SK-N-MC (cell line): ENCODE measurements around the gene IL31.
"Not testable (repeated sequence)": the region's sequence is repeated elsewhere in the genome, so short reads cannot be mapped to it uniquely, and the experiment has no call there.

Source experiments
- DNase-seq: peaks from one replicate; pipeline ENCODE4 v3.0.0-alpha.2; 2011; ENCODE audit warnings: low read depth, low spot score
- H3K27ac ChIP-seq: fragments of 200-600 bp; sonication (generic); 2 replicates; pipeline ENCODE4 v1.5.1; 2016; ENCODE audit warnings: mixed run types
- H3K36me3 ChIP-seq: fragments of 200-600 bp; sonication (generic); 2 replicates; pipeline ENCODE4 v1.6.1; 2017; ENCODE audit warnings: antibody characterized with exemption, low read length, mixed read lengths; ENCODE audit not compliant: insufficient read depth
- H3K4me3 ChIP-seq: fragments of 200-600 bp; sonication (generic); 2 replicates; pipeline ENCODE4 v1.5.1; 2016
- H3K9ac ChIP-seq: fragments of 200-600 bp; sonication (generic); 2 replicates; pipeline ENCODE4 v1.8.0; 2017; ENCODE audit warnings: mixed run types, mixed read lengths; ENCODE audit not compliant: insufficient read length
- H3K9me3 ChIP-seq: fragments of 200-600 bp; sonication (generic); 2 replicates; pipeline ENCODE4 v1.6.1; 2017; ENCODE audit warnings: low read depth, mild to moderate bottlenecking, antibody characterized with exemption, low read length, moderate library complexity, mixed read lengths
- EZH2 ChIP-seq: fragments of 200-600 bp; sonication (generic); IDR thresholded peaks from one replicate; pipeline ENCODE4 v1.6.1; 2017; ENCODE audit warnings: antibody characterized with exemption
- FOXP2 ChIP-seq: optimal IDR thresholded peaks from 2 replicates; pipeline ENCODE3; 2011; ENCODE audit warnings: mild to moderate bottlenecking, moderate library complexity; ENCODE audit not compliant: insufficient read depth; ENCODE audit errors: extremely low read length, control extremely low read depth
- POLR2AphosphoS5 ChIP-seq: IDR thresholded peaks from 2 replicates; pipeline ENCODE4 v1.6.1; 2012; ENCODE audit warnings: mild to moderate bottlenecking, low read depth, low read length, borderline replicate concordance

Gene IL31

DNA sequence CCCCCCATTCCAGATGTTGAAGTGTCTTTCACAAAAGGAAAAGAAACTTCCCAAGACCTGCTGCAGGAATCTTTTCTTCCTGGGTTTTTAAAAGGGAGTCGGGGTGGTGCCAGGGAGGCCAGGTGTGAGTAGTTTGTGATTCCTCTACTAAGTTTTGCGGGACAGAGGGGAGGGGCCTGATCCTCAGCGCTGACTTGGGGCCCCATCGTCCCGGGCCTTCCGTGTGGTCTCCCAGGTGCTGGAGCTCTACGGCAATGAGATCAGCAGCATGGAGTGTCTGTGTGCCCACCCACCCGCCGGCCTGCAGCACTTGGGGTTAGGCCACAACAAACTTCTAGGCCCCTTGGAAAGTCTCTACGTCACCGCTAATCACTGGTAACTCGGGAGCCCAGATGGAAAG, 13.4 kb upstream of the IL31 start:
- H3K27ac ChIP-seq: no peak overlapping the region
- H3K36me3 ChIP-seq: no peaks in the 10 kb centered on the region
- H3K9ac ChIP-seq: no peak overlapping the region
- no peak for DNase-seq
- no peaks in the 10 kb centered on the region for H3K9me3 ChIP-seq
- no peak overlapping the region for H3K4me3 ChIP-seq
- TF ChIP-seq EZH2 (no peak), POLR2AphosphoS5 (no peak)

DNA sequence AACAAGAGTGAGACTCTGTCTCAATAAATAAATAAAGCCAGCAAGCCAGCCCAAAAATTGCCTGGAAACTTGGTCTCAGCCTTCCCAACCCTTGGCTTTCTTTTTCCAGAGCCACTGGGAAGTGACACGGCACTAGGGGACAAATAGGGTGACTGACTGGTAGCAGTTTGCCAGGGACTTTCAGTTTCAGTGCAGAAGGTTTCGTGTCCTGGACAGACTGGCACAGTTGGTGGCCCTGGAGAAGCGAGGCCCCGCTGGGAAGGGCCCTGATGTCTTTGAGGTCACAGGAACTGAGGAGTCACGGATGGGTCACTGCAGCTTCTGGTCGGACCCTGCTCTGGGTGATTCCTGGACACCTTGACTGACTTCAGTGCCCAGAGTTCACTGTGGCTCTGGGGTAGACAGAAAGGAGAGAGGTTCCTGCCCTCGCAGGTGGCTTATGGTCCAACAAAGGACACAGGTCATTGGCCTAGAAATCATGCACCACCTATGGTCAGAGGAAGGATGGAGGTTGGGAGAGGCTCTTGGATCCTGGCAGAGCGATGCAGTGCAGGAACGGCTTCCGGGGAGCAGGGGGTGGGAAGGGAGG, 11.6 kb upstream of the IL31 start:
- H3K36me3 ChIP-seq: no peaks in the 10 kb centered on the region
- no peaks in the 10 kb centered on the region for H3K9me3 ChIP-seq
- no peak overlapping the region for H3K9ac ChIP-seq
- TF ChIP-seq POLR2AphosphoS5 (no peak), EZH2 (no peak), FOXP2 (no peak)
- H3K27ac ChIP-seq: no peak overlapping the region
- H3K4me3 ChIP-seq: no peak overlapping the region
- no peak for DNase-seq

DNA sequence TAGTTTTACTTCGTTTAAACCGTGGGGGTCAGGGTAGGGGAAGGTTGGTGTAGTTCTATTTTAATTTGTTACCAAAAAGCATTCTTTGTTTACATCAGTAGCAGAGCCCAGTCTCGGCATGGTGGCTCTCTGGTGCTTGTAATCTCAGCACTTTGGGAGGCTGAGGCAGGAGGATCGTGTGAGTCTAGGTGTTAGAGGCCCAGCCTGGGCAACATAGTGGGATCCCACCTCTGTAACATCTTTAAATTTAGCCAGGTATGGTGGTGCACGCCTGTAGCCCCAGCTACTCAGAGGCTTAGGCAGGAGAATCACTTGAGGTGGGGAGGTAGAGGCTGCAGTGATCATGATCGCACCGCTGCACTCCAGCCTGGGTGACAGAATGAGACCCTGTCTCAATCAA, 11.1 kb upstream of the IL31 start:
- no peak for DNase-seq
- Histone ChIP-seq H3K36me3 (no peaks in the 10 kb centered on the region), H3K4me3 (no peak overlapping the region), H3K9me3 (no peaks in the 10 kb centered on the region), H3K9ac (no peak overlapping the region), H3K27ac (no peak overlapping the region)
- TF ChIP-seq FOXP2: no peak
- no peak for TF ChIP-seq EZH2
- no peak for TF ChIP-seq POLR2AphosphoS5

DNA sequence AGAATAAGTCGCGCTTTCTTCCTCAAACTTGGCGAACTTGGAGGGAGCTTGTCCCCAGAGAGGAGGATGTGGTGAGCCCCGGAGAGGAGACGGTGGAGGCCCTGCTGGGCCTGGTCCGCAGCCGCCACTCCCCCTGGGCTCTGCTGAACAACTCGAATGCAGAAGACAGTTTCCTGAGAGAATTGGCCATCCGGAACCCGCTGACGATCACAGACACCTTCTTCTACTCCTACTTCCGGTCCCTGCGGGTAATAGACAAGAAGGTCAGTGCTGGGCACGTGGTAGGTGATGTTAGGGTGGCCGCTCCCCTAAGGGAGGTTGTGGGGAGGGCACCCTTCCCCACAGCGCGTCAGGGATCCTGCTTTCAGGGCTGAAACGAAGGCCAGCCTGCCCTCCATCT, 10.5 kb upstream of the IL31 start:
- TF ChIP-seq EZH2 (no peak), FOXP2 (no peak), POLR2AphosphoS5 (no peak)
- Histone ChIP-seq H3K9ac (no peak overlapping the region), H3K27ac (no peak overlapping the region)

DNA sequence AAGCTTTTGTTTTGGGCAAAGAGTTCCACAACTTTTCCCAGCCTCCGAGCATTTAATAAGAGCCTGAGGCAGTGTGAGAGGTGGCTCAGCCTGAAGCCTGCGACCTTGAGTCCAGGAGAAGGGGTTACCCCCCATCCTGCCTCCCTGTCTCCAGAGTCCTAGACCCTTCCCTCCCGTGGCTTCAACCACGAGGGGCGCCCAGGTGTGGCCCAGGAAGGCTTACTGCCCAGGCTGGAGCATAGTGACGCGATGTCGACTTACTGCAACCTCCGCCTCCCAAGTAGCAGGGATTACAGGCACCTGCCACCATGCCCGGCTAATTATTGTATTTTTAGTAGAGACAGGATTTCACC, 9.5 kb upstream of the IL31 start:
- TF ChIP-seq EZH2: no peak
- TF ChIP-seq POLR2AphosphoS5: no peak
- no peak for TF ChIP-seq FOXP2
- H3K27ac ChIP-seq: no peak overlapping the region
- H3K36me3 ChIP-seq: no peaks in the 10 kb centered on the region
- no peak overlapping the region for H3K9ac ChIP-seq
- H3K9me3 ChIP-seq: no peaks in the 10 kb centered on the region
- H3K4me3 ChIP-seq: no peak overlapping the region
- DNase-seq: no peak

More for the DNA sequence above, 10.5 kb upstream of the IL31 start:
- Histone ChIP-seq H3K4me3 (no peak overlapping the region), H3K36me3 (no peaks in the 10 kb centered on the region), H3K9me3 (no peaks in the 10 kb centered on the region)
- DNase-seq: no peak

DNA sequence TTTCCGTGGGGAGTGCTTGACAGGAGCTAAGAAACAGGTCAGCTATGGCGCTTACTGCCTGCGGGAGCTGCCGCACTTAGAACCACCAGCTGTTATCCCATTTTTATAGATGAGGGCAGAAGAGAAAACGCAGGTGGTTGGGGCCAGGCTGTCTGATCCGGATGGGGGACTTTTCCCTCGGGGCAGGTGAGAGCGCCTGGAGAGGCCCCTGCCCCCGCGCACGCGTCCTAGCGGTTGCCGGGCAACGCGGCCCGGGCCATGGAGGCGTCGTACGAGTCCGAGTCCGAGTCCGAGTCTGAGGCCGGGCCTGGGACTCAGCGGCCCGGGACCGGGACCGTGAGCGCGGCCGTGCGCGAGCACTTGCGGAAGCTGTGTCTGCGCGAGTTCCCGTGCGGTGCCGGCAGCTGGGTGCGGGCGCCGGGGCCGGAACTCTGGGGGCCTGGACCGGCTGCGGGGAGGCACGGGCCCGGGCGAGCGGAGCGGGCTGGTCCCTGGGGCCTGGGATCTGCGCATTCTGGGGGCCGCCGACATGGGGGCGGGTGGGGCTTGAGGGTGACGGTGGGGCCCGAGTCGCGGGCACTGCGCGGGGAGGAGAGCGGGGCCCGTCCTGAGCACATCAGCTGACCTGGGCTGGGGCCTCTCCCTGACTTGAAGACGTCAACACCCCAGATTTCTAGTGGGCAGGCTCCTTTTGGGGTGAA, 9.0 kb upstream of the IL31 start, which contains the start of gene LRRC43:
Gene LRRC43 (plus strand): TSS at position 237 of the 701 bp plus-strand sequence. CDS start 22 bp downstream, at position 259.
- H3K4me3 ChIP-seq: no peak within 1 kb of the TSS
- DNase-seq: no peak
- no peaks in the 10 kb centered on the region for H3K9me3 ChIP-seq
- H3K27ac ChIP-seq: no peak within 1 kb of the TSS
- no peaks in the 10 kb centered on the region for H3K36me3 ChIP-seq
- H3K9ac ChIP-seq: no peak within 1 kb of the TSS
- TF ChIP-seq EZH2: no peak
- no peak for TF ChIP-seq FOXP2
- no peak for TF ChIP-seq POLR2AphosphoS5

DNA sequence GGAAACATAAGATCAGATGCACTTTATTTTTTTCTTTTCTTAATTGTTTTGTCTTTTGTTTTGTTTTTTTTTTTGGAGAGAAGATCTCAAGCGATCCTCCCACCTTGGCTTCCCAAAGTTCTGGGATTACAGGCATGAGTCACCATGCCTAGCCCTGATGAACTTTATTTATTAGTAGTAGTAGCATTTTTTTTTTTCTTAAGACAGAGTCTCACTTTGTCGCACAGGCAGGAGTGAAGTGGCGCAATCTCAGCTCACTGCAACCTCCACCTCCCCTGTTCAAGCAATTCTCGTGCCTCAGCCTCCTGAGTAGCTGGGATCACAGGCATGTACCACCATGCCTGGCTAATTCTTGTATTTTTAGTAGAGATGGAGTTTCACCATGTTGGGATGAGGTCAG, 2.5 kb upstream of the IL31 start:
- not testable (repeated sequence) for H3K4me3 ChIP-seq, H3K9ac ChIP-seq, DNase-seq, H3K9me3 ChIP-seq, H3K27ac ChIP-seq, H3K36me3 ChIP-seq

DNA sequence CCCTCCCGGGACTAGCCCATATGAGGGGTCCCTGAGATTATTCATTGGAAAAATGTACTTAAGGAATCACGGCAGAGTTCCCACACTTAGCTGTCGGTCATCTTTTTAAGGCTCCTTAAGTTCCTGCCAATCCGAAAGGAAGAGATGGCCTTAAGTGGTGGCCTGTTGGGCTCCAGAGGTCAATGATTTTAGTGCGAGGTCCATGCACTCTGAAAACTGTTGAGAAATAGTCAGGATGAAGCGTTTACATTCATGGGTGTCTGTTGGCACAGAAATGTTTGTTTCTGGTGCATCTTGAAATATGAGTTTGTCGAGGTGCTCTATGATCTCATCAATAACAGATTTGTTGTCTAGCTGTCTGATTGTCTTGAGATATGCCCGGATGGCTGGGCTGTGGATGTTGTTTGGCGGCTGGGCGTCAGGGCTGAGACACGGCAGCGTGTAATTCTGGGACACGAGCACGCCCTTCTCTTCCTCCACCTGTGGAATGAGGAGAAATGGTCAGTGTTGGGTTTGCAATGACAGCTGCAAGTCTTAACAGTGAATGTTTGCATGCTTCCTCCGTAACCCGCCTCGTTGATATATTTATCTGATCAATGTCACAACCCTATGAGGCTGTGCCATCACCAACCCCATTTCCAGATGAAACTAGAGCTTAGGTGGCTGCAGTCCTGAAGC, 1.6 kb downstream of the IL31 start:
- Histone ChIP-seq H3K9ac (no peak overlapping the region), H3K27ac (no peak overlapping the region), H3K4me3 (no peak overlapping the region), H3K9me3 (no peaks in the 10 kb centered on the region), H3K36me3 (no peaks in the 10 kb centered on the region)
- TF ChIP-seq POLR2AphosphoS5 (no peak), EZH2 (no peak), FOXP2 (no peak)
- DNase-seq: no peak

DNA sequence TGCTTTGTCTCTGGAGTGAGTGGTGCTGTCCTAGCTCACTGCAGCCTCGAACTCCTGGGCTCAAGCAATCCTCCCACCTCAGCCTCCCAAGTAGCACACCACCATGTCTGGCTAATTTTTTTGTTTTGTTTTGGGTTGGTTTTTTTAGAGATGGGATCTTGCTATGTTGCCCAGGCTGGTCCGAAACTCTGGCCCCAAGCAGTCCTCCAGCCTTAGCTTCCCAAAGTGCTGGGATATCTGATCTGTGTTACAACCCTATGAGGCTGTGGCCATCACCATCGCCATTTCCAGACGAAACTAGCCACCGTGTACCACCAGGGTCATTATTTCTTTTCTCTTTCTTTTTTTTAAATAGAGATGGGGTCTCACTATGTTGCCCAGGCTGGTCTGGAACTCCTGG, 2.6 kb downstream of the IL31 start:
- no peak for DNase-seq
- TF ChIP-seq EZH2 (no peak), POLR2AphosphoS5 (no peak), FOXP2 (no peak)
- H3K36me3 ChIP-seq: no peaks in the 10 kb centered on the region
- no peak overlapping the region for H3K9ac ChIP-seq
- no peaks in the 10 kb centered on the region for H3K9me3 ChIP-seq
- no peak overlapping the region for H3K27ac ChIP-seq
- no peak overlapping the region for H3K4me3 ChIP-seq

DNA sequence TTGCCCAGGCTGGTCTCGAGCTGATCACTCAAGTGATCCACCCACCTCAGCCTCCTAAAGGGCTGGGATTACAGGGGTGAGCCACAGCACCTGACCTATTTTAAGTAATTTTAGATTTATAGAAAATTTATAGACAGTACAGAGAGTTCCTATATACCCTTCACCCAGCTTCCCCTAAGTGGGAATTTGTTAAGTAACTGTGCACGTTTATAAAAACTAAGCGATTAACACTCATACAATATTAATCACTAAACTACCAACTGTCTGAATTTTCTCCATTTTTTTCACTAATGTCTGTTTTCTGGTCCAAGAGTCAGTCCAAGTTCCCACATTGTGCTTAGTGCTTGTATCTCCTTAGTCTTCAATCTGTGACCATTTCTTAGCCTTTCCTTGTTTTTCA, 5.5 kb downstream of the IL31 start:
- Histone ChIP-seq H3K36me3 (no peaks in the 10 kb centered on the region), H3K9me3 (no peaks in the 10 kb centered on the region), H3K9ac (no peak overlapping the region), H3K27ac (no peak overlapping the region), H3K4me3 (no peak overlapping the region)
- no peak for TF ChIP-seq EZH2
- no peak for TF ChIP-seq POLR2AphosphoS5
- TF ChIP-seq FOXP2: no peak
- no peak for DNase-seq
